Measurements from ENCODE around the gene ADGRG3.

Gene ADGRG3

DNA sequence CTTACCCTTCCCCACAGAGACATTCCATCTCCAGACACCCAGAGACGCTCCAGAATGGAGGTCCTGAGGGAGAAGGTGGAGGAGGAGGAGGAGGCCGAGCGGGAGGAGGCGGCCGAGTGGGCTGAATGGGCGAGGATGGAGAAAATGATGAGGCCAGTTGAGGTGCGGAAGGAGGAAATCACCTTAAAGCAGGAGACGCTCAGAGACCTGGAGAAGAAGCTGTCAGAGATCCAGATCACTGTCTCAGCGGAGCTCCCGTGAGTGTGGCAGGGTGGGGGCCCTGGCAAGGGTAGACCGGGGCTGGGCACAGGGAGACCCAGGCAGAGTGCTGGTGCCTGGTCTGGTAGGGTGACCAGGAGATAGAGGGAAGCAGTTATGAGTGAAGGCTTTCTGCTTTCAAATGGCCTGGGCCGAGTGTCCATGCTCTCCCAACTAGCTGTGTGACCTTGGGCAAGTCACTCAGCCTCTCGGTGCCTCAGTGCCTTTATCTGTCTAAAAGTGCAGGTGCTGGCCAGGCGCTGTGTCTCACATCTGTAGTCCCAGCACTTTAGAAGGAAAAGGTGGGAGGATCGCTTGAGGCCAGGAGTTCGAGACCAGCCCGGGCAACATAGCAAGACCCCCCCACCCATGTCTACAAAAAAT, 29.9 kb downstream of the ADGRG3 start:
- DNase-seq (ENCODE audit: low read depth), result no peak
- TF ChIP-seq, protein P1, sequence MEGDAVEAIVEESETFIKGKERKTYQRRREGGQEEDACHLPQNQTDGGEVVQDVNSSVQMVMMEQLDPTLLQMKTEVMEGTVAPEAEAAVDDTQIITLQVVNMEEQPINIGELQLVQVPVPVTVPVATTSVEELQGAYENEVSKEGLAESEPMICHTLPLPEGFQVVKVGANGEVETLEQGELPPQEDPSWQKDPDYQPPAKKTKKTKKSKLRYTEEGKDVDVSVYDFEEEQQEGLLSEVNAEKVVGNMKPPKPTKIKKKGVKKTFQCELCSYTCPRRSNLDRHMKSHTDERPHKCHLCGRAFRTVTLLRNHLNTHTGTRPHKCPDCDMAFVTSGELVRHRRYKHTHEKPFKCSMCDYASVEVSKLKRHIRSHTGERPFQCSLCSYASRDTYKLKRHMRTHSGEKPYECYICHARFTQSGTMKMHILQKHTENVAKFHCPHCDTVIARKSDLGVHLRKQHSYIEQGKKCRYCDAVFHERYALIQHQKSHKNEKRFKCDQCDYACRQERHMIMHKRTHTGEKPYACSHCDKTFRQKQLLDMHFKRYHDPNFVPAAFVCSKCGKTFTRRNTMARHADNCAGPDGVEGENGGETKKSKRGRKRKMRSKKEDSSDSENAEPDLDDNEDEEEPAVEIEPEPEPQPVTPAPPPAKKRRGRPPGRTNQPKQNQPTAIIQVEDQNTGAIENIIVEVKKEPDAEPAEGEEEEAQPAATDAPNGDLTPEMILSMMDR (conservative IDR thresholded peaks at IDR 0.05; ENCODE audit: low read length), result no peak
- no peak overlapping the region for H3K4me3 ChIP-seq (ENCODE audit: low read length)

DNA sequence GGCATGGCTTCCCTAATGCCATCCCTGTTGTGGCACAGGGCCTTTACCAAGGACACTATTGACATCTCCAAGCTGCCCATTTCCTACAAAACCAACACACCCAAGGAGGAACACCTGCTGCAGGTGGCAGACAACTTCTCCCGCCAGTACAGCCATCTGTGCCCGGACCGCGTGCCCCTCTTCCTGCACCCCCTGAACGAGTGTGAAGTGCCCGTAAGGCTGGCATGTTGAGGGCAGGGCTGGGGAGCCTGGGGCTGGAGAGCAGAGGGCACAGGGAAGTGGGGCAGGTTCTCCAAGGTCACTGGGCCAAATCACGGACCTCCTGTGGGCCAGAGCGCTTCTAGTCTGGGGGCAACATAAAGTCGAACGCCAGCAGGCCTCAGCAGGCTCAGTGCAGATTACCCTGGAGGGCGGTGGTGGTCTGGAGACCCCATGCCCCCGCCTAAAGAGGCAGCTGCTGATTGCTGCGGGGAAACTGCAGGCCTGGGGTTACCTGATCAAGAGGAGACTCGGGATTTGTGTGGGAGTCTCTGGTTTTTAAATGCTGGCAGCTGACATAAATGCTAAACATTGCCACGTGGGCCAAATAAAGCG, 30.8 kb downstream of the ADGRG3 start:
- TF ChIP-seq, protein P1 (conservative IDR thresholded peaks at IDR 0.05; ENCODE audit: low read length), result no peak
- DNase-seq (ENCODE audit: low read depth), result no peak
- H3K4me3 ChIP-seq (ENCODE audit: low read length), result no peak overlapping the region

DNA sequence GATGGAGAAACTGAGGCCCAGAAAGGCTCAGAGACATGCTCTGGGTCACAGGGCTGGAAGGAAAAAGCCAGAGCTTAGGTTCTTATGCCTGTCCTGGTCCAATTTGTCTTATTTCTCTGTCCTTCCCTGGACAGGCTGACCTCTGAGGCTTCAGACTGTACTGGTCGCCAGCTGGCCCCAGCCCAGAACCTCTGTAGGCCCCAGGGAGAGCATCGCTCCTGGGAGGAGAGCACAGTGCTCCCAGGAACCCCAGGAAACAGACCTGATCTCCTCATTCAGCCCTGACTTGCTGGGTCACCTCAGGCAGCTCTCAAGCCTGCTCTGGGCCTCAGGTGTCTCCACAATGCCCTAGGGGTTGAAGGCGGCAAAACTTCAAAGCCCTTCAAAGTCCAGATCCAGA, 31.4 kb downstream of the ADGRG3 start:
- no peak for DNase-seq (ENCODE audit: low read depth)
- TF ChIP-seq, protein P1 (conservative IDR thresholded peaks at IDR 0.05; ENCODE audit: low read length), result no peak
- no peak overlapping the region for H3K4me3 ChIP-seq (ENCODE audit: low read length)

DNA sequence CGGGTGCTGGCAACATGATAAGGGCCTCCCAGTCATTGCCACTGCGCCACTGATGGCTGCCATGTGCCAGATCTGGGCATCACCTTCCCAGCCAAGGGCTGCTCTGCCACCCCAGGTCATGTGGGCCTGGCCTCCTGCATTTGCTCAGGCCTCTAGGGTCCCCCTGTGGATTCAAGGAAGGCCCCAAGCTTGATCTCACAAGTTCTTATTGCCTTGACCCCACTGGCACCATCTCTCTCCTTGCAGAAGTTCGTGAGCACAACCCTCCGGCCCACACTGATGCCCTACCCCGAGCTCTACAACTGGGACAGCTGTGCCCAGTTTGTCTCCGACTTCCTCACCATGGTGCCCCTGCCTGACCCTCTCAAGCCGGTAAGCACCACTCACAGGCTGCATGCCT, 31.8 kb downstream of the ADGRG3 start:
- DNase-seq (ENCODE audit: low read depth), result no peak
- TF ChIP-seq, protein P1 (conservative IDR thresholded peaks at IDR 0.05; ENCODE audit: low read length), result no peak
- no peak overlapping the region for H3K4me3 ChIP-seq (ENCODE audit: low read length)

DNA sequence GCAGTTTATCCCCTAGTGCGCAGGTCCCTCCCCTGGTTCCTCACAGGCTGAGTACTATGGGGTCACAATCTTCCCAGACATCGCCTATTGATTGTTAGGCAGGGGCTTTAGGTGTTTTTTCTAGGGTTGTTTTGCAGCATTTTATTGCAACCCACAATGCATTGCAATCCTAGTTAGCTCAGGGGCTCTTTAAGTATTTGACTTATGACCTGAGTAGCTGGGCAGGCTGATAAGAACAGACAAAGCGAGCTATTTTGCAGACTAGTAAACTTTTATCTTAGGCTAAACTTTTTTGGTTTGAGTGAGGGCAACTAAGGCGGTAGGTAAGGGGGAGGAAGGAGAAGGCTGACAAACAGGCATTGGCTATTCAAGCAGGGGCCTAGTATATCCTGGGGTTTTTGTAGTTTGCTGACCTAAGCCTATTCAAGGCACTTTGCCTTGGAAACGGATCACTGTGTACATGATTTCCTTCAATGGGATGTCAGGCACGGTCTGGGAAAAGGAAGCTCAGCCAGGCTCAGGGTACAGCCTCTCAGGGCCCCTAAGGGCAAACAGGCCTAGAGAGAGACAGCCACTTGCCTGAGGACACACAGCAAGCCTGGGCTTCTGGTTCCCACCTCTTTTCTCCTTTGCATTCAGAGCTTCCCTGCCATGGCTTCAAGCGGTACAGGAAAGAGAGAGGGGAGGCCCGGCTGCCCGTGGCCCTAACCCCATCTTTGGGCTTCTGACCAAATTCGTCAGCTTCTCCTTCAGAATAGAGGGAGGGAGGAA, 32.9 kb downstream of the ADGRG3 start:
- DNase-seq (ENCODE audit: low read depth), result no peak

DNA sequence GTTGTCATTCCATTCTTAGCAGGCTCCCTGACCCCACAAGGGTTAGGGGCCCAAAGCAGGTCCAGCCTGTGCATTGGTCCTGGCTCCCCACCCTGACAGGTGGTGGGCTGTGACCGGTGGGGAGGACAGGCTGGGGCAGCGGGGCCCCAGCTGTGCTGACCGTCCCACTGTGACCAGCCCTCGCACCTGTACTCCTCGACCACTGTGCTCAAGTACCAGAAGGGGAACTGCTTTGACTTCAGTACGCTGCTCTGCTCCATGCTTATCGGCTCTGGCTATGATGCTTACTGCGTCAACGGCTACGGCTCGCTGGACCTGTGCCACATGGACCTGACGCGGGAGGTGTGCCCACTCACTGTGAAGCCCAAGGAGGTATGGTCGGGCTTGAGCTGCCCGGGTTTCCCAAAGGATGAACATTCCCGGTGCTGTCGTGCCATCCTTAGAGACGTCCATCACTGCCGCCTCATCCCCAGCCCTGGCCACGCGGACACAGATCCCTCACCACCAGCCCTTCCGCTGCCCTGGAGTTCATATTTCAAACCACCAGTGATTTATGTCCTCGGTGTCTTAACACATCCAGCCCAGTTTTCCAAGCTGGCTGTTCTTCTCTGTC, 33.8 kb downstream of the ADGRG3 start:
- TF ChIP-seq, protein P1 (conservative IDR thresholded peaks at IDR 0.05; ENCODE audit: low read length), result no peak
- no peak for DNase-seq (ENCODE audit: low read depth)
- H3K4me3 ChIP-seq (ENCODE audit: low read length), result no peak overlapping the region

More for the DNA sequence above, 32.9 kb downstream of the ADGRG3 start:
- TF ChIP-seq, protein P1 (conservative IDR thresholded peaks at IDR 0.05; ENCODE audit: low read length), result no peak
- H3K4me3 ChIP-seq (ENCODE audit: low read length), result no peak overlapping the region
